ENCODE results near the gene KRTAP5-6.

GRCh38 chr11:1650918-1651262, 46.1 kb upstream of the KRTAP5-6 start:
- TF ChIP-seq POLR2A (IDR thresholded peaks at IDR 0.05; ENCODE audit: low read length) (no peak), ELK1 (IDR thresholded peaks at IDR 0.05; ENCODE audit: low read depth, low read length) (no peak), CTCF (IDR thresholded peaks at IDR 0.05) (no peak)

Measured in A549 (cell line).